GM12874 (cell line): Measurements from ENCODE around the gene SRPK3.

Experiments
- TF ChIP-seq, protein P1 (sequence below): IDR thresholded peaks from 2 replicates; pipeline ENCODE4 v1.5.1; 2011; ENCODE audit warnings: low read depth, mild to moderate bottlenecking, control low read depth, low read length, moderate library complexity; ENCODE audit not compliant: insufficient read depth

Gene SRPK3

DNA sequence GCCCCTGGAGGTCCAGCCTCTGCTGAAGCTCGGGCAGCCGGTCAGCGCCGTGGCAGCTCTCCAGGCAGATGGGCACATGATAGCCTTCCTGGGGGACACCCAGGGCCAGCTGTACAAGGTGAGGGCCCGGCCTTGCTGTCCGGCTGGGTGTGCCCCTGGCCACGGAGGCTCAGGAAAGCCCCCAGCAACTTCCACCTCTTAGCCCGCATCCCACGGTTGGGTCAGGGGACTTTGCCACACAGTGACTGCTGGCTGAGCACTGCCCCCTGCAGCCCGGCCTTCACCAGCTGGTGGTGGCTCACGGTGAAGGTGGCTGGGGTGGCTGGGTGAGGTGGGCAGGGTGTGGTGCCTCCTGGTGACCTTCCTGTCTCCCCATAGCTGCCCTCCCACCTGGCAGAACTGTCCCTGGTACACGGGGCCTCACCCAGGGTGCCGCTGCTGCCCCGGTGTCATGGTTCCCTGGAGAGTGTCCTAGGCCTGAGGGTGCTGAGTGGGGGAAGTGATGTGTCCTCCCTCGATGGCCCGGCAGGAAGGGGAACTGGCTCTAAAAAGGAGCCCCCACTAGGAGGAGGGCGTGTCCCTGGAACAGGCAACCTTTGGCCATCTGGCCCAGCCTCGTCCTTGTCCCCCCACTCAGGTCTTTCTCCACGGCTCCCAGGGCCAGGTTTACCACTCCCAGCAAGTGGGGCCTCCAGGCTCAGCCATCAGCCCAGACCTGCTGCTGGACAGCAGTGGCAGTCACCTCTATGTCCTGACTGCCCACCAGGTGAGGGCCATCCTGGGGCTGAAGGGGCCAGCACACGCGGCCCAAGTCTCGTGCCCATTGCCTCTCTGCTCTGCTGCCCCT is 12.3 kb upstream of the SRPK3 start:
- TF ChIP-seq, protein P1, sequence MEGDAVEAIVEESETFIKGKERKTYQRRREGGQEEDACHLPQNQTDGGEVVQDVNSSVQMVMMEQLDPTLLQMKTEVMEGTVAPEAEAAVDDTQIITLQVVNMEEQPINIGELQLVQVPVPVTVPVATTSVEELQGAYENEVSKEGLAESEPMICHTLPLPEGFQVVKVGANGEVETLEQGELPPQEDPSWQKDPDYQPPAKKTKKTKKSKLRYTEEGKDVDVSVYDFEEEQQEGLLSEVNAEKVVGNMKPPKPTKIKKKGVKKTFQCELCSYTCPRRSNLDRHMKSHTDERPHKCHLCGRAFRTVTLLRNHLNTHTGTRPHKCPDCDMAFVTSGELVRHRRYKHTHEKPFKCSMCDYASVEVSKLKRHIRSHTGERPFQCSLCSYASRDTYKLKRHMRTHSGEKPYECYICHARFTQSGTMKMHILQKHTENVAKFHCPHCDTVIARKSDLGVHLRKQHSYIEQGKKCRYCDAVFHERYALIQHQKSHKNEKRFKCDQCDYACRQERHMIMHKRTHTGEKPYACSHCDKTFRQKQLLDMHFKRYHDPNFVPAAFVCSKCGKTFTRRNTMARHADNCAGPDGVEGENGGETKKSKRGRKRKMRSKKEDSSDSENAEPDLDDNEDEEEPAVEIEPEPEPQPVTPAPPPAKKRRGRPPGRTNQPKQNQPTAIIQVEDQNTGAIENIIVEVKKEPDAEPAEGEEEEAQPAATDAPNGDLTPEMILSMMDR = no peak

DNA sequence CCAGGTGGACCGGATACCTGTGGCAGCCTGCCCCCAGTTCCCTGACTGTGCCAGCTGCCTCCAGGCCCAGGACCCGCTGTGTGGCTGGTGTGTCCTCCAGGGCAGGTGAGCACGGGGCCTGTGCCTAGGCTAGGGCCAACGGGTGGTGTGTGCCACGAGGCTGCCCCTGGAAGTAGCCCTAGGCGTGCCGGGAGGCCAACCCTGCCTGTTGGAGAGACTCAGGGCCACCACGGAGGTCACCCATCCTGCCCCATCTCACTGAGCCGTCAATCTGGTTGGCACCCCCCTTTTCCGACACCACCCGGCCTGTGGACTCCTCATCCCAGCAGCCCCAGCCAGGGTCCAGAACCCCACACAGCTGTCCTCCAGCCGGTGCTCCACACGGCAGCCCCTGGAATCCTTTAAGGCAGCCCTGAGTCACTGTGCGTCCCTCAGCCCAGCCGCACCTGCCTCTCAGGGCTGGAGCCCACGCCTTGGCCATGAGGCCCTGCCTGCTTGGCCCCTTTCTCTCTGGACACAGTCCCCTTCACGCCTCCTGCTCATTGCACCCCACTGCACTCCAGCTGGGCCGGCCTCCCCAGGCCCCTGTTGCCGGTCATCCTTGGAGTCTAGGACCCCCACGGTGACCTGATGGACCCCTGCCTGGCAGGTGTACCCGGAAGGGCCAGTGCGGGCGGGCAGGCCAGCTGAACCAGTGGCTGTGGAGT is 11.5 kb upstream of the SRPK3 start:
- TF ChIP-seq, protein P1 = no peak

DNA sequence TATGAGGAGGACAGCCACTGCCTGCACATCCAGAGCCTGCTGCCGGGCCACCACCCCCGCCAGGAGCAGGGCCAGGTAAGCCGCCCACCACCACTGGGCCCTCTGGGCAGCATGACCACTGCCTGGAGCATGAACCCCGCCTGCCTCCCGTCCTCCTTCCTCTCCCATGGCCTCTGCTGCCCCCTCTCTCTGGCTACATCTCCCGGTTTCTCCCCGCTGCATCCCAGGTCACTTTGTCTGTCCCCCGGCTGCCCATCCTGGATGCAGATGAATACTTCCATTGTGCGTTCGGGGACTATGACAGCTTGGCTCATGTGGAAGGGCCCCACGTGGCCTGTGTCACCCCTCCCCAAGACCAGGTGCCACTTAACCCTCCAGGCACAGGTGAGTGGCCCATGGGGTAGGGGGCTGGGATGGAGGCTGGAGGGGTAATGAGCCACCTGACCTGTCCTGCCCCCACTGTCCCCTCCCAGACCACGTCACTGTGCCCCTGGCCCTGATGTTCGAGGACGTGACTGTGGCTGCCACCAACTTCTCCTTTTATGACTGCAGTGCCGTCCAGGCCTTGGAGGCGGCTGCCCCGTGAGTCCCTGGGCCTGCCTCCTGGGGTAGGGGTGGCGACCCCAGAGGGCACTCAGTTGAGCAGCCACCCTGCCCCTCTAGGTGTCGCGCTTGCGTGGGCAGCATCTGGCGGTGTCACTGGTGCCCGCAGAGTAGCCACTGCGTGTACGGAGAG is 10.8 kb upstream of the SRPK3 start:
- TF ChIP-seq, protein P1 = no peak

DNA sequence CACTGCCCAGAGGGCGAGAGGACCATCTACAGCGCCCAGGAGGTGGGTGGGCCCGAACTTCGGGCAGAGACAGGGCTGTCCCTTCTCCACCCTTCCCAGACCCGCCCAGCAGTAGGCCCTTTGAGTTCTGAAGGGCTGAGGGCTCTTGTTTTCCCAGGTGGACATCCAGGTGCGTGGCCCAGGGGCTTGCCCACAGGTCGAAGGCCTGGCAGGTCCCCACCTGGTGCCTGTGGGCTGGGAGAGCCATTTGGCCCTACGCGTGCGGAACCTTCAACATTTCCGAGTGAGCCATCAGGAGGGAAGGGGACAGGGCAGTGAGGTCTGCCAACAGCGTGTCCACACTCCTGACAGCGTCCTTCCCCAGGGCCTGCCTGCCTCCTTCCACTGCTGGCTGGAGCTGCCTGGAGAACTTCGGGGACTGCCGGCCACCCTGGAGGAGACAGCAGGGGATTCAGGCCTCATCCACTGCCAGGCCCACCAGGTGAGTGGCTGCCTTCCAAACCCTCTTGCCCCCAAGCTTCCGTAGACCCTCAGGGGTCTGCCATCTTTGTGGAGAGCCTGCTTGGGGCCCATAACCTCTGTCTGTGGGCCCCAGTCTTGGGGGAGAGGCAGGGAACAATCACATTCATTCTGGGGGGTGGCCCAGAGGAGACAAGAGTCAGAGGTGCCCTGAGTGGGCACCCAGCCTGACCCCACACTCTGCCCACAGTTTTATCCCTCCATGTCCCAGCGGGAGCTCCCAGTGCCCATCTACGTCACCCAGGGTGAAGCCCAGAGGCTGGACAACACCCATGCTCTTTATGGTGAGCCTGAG is 10.0 kb upstream of the SRPK3 start:
- TF ChIP-seq, protein P1 = no peak

DNA sequence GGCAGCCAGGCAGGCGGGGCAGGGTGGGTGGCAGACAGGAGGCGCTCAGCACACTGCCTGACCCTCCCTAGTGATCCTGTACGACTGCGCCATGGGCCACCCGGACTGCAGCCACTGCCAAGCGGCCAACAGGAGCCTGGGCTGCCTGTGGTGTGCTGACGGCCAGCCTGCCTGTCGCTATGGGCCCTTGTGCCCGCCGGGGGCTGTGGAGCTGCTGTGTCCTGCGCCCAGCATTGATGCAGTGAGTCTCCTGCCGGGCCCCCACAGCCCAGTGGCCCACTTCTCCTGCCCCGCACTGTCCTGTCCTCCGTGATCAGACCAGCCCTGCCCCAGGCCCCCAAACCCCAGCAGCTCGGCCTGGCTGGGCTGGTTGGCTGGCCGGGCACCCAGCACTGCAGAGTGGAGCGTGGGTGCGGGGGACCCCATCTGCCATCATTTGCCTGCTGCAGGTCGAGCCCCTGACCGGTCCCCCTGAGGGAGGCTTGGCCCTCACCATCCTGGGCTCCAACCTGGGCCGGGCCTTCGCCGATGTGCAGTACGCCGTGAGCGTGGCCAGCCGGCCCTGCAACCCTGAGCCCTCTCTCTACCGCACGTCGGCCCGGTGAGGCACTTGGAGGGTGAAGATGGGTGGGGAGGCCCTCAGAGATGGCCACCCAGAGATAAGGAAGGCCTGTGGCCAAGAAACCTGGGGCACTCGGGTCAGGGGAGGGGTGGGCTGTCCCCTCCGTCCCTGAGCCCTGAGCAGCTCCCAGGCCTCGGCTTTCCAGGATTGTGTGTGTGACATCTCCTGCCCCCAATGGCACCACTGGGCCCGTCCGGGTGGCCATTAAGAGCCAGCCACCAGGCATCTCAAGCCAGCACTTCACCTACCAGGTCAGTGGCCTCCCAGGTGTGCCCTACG is 9.2 kb upstream of the SRPK3 start:
- TF ChIP-seq, protein P1 = no peak

DNA sequence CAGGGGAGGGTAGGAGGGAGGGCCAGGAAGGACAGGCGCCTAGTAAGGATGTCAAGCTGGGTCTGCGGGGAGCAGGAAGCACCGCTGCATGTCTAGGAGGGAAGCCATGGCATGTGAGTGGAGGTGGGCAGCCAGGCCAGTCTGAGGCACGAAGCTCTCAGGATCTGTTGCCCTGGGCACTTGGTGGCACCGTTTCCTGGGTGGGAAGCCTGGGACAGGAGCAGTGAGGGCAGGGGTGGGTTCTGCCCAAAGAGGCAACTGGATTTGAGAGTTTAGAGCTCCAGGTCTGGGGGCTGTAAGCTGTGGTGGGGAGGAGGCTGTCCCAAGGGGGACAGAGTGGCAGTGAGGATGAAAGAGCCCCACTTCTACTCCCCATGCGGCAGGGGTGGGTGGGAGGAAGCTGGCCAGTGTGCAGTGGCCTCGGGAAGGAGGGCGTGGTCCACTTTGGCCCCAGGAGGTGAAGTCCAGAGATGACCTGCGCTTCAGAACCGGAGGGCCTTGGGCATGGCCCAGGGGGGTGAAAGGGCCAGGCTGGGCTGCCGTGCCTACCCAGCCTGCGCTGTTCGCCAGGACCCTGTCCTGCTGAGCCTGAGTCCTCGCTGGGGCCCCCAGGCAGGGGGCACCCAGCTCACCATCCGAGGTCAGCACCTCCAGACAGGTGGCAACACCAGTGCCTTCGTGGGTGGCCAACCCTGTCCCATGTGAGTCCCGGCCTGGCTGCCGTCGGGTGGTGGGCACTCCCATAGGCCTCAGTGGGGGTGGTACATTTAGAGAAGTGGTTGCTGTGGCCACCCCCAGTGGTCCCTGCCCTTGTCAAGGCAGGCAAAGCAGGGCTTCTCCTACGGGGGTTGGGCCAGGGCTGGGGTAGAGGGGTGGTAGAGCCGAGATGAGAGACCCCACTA is 8.3 kb upstream of the SRPK3 start:
- TF ChIP-seq, protein P1 = no peak
